ENCODE measurements around the gene FAM118A.
"Not testable (repeated sequence)": the region's sequence is repeated elsewhere in the genome, so short reads cannot be mapped to it uniquely, and the experiment has no call there.

Gene FAM118A

GRCh38 chr22:45329530-45329936 is 19.8 kb downstream of the FAM118A start:
- DNase-seq = peak in 42 of 51 donors; percentile 18 to 87 (median 54)

GRCh38 chr22:45330548-45330947 is 20.8 kb downstream of the FAM118A start:
- DNase-seq = no peak

DNA sequence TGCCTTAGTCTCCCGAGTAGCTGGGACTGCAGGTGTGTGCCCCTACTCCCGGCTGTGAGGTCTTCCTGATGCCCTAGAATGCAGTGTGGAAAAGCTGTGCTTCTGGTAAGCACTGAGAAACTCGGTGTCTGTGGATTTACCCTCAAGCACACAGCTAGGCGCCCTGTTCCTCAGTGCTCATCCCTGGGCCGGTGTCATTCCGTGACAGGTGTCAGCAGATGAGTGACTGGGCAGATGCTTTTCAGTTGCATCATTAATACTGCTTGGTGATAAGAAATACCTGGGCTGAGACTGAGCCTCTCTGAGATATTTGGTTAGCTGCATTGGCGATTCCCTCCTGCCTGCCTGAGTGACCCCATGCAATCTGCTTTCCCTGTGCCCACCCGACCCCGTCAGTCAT is 21.8 kb downstream of the FAM118A start:
- DNase-seq = no peak

GRCh38 chr22:45332001-45332400 is 22.3 kb downstream of the FAM118A start:
- DNase-seq = no peak

DNA sequence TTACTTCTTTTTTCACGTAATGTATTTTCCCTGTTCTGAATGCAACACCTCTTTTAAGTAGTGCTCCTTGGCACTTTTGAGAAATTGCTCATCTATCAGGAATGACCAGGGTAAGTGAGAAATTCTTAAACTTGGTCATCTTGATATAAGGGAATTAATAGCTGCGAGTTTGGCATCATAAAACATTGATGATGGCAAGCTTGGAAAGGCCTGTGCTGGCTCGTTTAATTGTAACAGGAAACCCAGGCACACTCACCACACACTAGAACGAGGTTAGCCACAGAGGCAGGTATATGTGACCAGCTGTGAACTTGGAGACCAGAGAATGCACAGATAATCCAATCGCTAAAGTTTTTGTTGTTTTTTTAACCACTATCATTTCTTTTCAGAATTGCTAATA is 24.3 kb downstream of the FAM118A start:
- no peak for DNase-seq

- peak in 2 of 51 donors; percentile 7 to 62 for DNase-seq
Observed at GRCh38 chr22:45334528-45334927, 24.8 kb downstream of the FAM118A start.

DNA sequence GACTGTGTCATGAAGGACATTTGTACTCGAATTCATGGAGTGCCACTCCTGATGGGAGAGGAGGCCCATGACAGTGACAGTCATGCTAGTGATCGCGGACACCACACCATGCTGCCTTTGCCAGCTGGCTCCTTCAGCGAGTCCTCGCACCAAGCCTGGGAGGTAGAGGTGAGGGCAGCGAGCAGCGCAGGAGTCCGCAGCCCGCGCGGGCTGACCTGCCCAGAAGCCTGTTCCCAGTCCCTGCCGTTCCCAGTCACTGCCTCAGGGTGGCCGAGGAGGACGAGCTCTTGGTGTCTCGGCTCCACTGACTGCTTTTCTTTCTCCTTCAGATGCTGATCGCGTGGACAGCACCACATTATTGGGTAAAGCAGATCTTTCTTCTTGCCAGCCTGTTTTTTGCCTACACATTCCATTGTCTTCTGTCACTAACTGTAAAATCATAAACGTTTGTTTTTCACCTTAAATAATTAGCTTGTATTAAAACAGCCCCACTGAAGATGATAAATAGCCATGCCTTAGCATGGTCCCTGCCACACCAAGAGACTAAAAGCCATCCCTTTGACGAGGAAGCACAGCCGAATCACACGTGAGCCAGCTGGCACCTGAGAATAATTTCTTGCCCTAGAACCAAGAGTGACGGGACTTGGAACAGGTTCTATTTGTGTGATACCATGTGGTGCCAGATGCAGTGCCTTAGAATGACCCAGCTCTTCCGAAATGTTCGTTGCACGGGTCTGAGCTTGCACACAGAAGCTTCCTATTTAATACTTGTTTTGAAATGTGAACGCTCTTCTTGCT is 25.5 kb downstream of the FAM118A start:
- DNase-seq = peak in 12 of 51 donors; percentile 15 to 62 (median 25)

- no peak for DNase-seq
Observed at GRCh38 chr22:45335854-45336522, 26.3 kb downstream of the FAM118A start.

- DNase-seq = peak in 29 of 51 donors; percentile 15 to 67 (median 36)
Observed at GRCh38 chr22:45336971-45337431, 27.3 kb downstream of the FAM118A start.

- DNase-seq = no peak
Observed at GRCh38 chr22:45337536-45337935, 27.8 kb downstream of the FAM118A start.

DNA sequence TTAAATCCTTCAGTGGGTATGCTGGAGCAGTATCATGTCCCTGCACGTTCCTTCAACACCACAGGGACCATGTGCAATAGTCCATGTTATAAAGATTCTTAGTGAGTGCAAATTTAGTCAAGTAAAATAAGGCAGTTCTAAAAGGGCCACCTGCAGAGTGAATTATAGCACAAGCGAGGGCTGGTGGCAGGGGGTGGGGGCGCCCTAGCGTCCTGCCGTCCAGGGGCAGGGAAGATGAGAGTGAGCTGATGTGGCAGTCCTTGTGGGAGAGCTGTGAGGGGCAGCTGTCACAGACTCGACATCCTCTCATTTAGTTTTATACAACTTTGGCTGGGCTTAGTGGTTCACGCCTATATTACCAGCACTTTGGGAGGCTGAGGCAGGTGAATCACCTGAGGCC is 29.1 kb downstream of the FAM118A start:
- no peak for DNase-seq

- no peak for DNase-seq
Observed at GRCh38 chr22:45340323-45340722, 30.6 kb downstream of the FAM118A start.

GRCh38 chr22:45341498-45341897 is 31.8 kb downstream of the FAM118A start:
- no peak for DNase-seq

DNA sequence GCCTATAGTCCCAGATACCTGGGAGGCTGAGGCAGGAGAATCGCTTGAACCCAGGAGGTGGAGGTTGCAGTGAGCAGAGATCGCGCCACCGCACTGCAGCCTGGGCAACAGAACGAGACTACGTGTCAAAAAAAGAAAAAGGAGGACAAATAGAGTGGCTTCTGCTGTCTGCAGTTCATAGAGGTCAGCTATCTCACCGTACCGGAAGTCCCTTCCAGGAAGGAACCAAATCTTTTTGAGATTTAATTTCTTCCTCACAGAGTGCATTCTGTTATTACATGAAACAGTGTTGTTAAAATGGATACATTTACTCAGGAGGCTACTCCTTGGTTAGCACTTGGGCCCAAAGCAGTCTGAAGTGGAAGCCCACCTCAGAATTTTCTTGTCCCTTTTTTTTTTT is 33.4 kb downstream of the FAM118A start:
- no peak for DNase-seq

DNA sequence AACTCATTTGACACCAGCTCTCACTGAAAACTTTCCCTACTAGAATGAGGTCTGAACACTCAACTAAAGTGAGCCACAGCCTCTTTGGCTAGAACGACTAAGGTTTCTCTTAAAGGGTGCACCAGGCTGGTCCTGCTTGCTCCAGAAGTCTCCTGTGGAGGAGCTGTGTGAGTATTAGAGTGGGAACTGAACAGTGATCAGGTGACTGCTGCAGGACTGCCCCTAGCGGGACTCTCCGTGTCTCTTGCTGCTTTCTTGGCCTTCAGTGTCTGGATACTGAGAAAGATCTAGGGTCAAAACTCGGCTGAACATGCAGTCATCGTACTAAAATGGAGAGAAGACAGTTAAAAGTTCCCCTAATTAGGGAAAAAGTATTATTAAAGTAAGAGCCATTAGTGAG is 34.6 kb downstream of the FAM118A start:
- peak in 3 of 51 donors; percentile 9 to 16 (median 9) for DNase-seq

- no peak for DNase-seq
Observed at GRCh38 chr22:45349916-45350315, 40.2 kb downstream of the FAM118A start.

GRCh38 chr22:45351956-45352355 is 42.2 kb downstream of the FAM118A start:
- DNase-seq = no peak

DNA sequence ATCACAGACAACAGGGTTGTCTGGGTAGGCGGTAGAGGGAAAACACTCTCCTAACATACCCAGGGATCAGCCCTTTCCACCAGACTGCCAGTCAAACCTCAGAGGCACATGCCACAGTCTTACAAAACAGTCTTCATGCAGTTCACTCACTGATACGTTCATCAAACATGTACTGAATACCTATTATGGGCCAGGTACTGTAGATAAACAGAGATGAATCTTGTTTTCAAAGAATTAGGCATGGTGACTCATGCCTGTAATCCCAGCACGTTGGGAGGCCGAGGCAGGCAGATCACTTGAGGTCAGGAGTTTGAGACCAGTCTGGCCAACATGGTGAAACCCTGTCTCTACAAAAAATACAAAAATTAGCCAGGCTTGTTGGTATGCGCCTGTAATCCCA is 43.0 kb downstream of the FAM118A start:
- DNase-seq = not testable (repeated sequence)

GRCh38 chr22:45353786-45354185 is 44.1 kb downstream of the FAM118A start:
- no peak for DNase-seq

- no peak for DNase-seq
Observed at GRCh38 chr22:45357490-45357889, 47.8 kb downstream of the FAM118A start.

DNA sequence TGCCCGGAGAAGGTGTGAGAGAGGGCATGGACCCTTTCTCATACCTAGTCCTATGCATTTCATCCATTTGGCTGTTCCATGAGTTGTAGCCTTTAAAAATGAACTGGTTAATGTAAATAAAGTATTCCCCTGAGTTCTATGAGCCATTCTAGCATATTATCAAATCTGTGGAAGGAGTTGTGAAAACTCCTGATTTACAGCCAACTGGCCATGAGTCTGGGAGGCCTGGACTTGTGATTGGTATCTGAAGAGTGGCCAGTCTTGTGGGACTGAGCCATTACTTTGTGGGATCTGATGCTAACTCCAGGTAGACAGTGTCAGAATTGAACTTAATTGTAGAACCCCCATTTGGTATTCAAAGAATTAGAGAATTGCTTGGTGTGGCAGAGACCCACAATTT is 48.4 kb downstream of the FAM118A start:
- no peak for DNase-seq

GRCh38 chr22:45359627-45360026 is 49.9 kb downstream of the FAM118A start:
- no peak for DNase-seq

- DNase-seq = no peak
Observed at GRCh38 chr22:45366713-45367112, 57.0 kb downstream of the FAM118A start.

All from hypothalamus (tissue), 51 donors.